Measurements from ENCODE around the gene SUMF1. TPM values are rescaled to one million over a fixed set of nuclear protein-coding genes. Genes with fewer than 3 reads are reported as not detected.

Gene SUMF1
- total RNA-seq, 6 experiments from 2014 or later, result 15.9 to 32.4 (median 21.3) TPM

GRCh38 chr3:4504340-4505261 lies 37.5 kb upstream of the SUMF1 start:
- peaks cover 0 to 30% (median 0%) of the 10 kb centered on the region in 4 donors for H3K4me1 ChIP-seq
- ATAC-seq (peak in 2 of 4 donors; percentile 23 to 35), DNase-seq (peak in 1 of 3 donors; percentile 23)
- H3K36me3 ChIP-seq, result no peaks in the 10 kb centered on the region
- no peaks in the 10 kb centered on the region for H3K9me3 ChIP-seq
- WGBS (ENCODE audit: insufficient coverage, low coverage, low lambda C conversion rate, missing lambda C conversion rate), result 44% methylated on average over 13 of the region's 14 CpGs
- H3K27ac ChIP-seq, result no peak overlapping the region
- TF ChIP-seq CTCF (IDR thresholded peaks at IDR 0.05) (no peak), POLR2A (IDR thresholded peaks at IDR 0.05) (no peak)
- intact Hi-C loops (cut with DNase I), result no loop called here
- H3K4me3 ChIP-seq, result no peak overlapping the region
- no peaks in the 10 kb centered on the region for H3K27me3 ChIP-seq

- intact Hi-C loops (cut with DNase I), result no loop called here
- H3K9me3 ChIP-seq, result no peaks in the 10 kb centered on the region
- H3K27ac ChIP-seq, result no peak overlapping the region
- WGBS (ENCODE audit: insufficient coverage, low coverage, low lambda C conversion rate, missing lambda C conversion rate), result 48% methylated on average over 5 of the region's 5 CpGs
- peaks cover 0 to 30% (median 0%) of the 10 kb centered on the region in 4 donors for H3K4me1 ChIP-seq
- DNase-seq (no peak), ATAC-seq (no peak)
- TF ChIP-seq CTCF (IDR thresholded peaks at IDR 0.05) (no peak), POLR2A (IDR thresholded peaks at IDR 0.05) (no peak)
- no peaks in the 10 kb centered on the region for H3K36me3 ChIP-seq
- no peak overlapping the region for H3K4me3 ChIP-seq
- no peaks in the 10 kb centered on the region for H3K27me3 ChIP-seq
Observed at GRCh38 chr3:4503050-4503449, 36.0 kb upstream of the SUMF1 start.

GRCh38 chr3:4501927-4502326 lies 34.9 kb upstream of the SUMF1 start:
- Histone ChIP-seq H3K27me3 (no peaks in the 10 kb centered on the region), H3K4me3 (no peak overlapping the region), H3K9me3 (no peaks in the 10 kb centered on the region), H3K4me1 (peaks cover 0 to 24% (median 0%) of the 10 kb centered on the region in 4 donors), H3K27ac (no peak overlapping the region), H3K36me3 (no peaks in the 10 kb centered on the region)
- ATAC-seq, result no peak
- DNase-seq, result no peak
- 74% methylated on average over 8 of the region's 9 CpGs for WGBS (ENCODE audit: insufficient coverage, low coverage, low lambda C conversion rate, missing lambda C conversion rate)
- TF ChIP-seq POLR2A (IDR thresholded peaks at IDR 0.05) (no peak), CTCF (IDR thresholded peaks at IDR 0.05) (no peak)
- intact Hi-C loops (cut with DNase I), result no loop called here

- DNase-seq, result no peak
- Histone ChIP-seq H3K36me3 (no peaks in the 10 kb centered on the region), H3K27me3 (no peaks in the 10 kb centered on the region), H3K27ac (no peak overlapping the region), H3K4me3 (no peak overlapping the region), H3K9me3 (no peaks in the 10 kb centered on the region), H3K4me1 (peaks cover 0 to 19% (median 0%) of the 10 kb centered on the region in 4 donors)
- TF ChIP-seq CTCF (IDR thresholded peaks at IDR 0.05) (no peak), POLR2A (IDR thresholded peaks at IDR 0.05) (no peak)
- WGBS (ENCODE audit: insufficient coverage, low coverage, low lambda C conversion rate, missing lambda C conversion rate), result 77% methylated on average over 3 of the region's 3 CpGs
- peak in 3 of 4 donors; percentile 45 to 62 (median 62) for ATAC-seq
- intact Hi-C loops (cut with DNase I), result no loop called here
Observed at GRCh38 chr3:4501437-4501836, 34.4 kb upstream of the SUMF1 start.
